Thyroid gland (tissue), 4 donors: ENCODE data around the gene GLT1D1.

ENCODE experiments used
- CTCF ChIP-seq, 6 experiments: fragments of 200-600 bp in 3 of 6; fragments of 450-650 bp in 3 of 6; sonication (generic) in 3 of 6; IDR thresholded peaks; one replicate each; pipeline ENCODE4 v1.5.1; 2016 to 2019; ENCODE audit warnings: antibody characterized with exemption in 6 of 6, mild to moderate bottlenecking in 2 of 6, inconsistent platforms in 1 of 6, moderate library complexity in 1 of 6
- POLR2A ChIP-seq, 2 donors: fragments of 450-650 bp; IDR thresholded peaks; one replicate each; pipeline ENCODE4 v1.6.1; 2017; ENCODE audit warnings: antibody characterized with exemption in 2 of 2, mild to moderate bottlenecking in 2 of 2, moderate library complexity in 1 of 2

- no peak for TF ChIP-seq CTCF (IDR thresholded peaks at IDR 0.05)
- TF ChIP-seq POLR2A (IDR thresholded peaks at IDR 0.05) = no peak
Measured at GRCh38 chr12:128961308-128961902, 108.1 kb downstream of the GLT1D1 start.
